Stimulated activated naive CD8-positive, alpha-beta T cell treated with anti-CD3 and anti-CD28 coated beads, Interleukin-15, Interleukin-2, amounts not matched to agents 100 ng/mL and 50 ng/mL, for 24 hours (primary cell): ENCODE data around the gene CCDC40.

Source experiments
- H3K27ac Mint-ChIP-seq: one replicate; pipeline ENCODE4 v1.8.0; 2021; ENCODE audit warnings: mild to moderate bottlenecking, mixed read lengths
- H3K27me3 Mint-ChIP-seq: one replicate; pipeline ENCODE4 v1.8.0; 2021; ENCODE audit warnings: mixed read lengths
- H3K36me3 Mint-ChIP-seq: one replicate; pipeline ENCODE4 v1.8.0; 2021; ENCODE audit warnings: low read depth, mixed read lengths
- H3K4me1 Mint-ChIP-seq: one replicate; pipeline ENCODE4 v1.8.0; 2021; ENCODE audit warnings: low read depth, mixed read lengths
- H3K4me3 Mint-ChIP-seq: one replicate; pipeline ENCODE4 v1.8.0; 2021; ENCODE audit warnings: mild to moderate bottlenecking, mixed read lengths
- H3K9me3 Mint-ChIP-seq: one replicate; pipeline ENCODE4 v1.8.0; 2021; ENCODE audit warnings: mixed read lengths

The CCDC40 gene

GRCh38 chr17:80145076-80146075, 108.9 kb downstream of the CCDC40 start:
- H3K4me3 Mint-ChIP-seq: peak overlapping the region; percentile 92
- no peaks in the 10 kb centered on the region for H3K27me3 Mint-ChIP-seq
- peaks cover 51% of the 10 kb centered on the region for H3K36me3 Mint-ChIP-seq
- H3K9me3 Mint-ChIP-seq: no peaks in the 10 kb centered on the region
- H3K4me1 Mint-ChIP-seq: peaks cover 41% of the 10 kb centered on the region
- H3K27ac Mint-ChIP-seq: peak overlapping the region; percentile 83

GRCh38 chr17:80146121-80147034, 109.9 kb downstream of the CCDC40 start:
- Mint-ChIP-seq H3K9me3 (no peaks in the 10 kb centered on the region), H3K27ac (peak overlapping the region; percentile 93), H3K36me3 (peaks cover 46% of the 10 kb centered on the region), H3K27me3 (no peaks in the 10 kb centered on the region), H3K4me1 (peaks cover 41% of the 10 kb centered on the region), H3K4me3 (peak overlapping the region; percentile 92)

GRCh38 chr17:80147035-80147822, 110.8 kb downstream of the CCDC40 start, which contains the start of gene EIF4A3:
Gene EIF4A3, minus strand, starts transcription at chr17:80147128. Its CDS starts 167 bp downstream, at chr17:80146961.
- Mint-ChIP-seq H3K4me1 (peaks cover 46% of the 10 kb centered on the region), H3K9me3 (no peaks in the 10 kb centered on the region), H3K27me3 (no peaks in the 10 kb centered on the region), H3K36me3 (peaks cover 38% of the 10 kb centered on the region), H3K4me3 (peak within 1 kb of the TSS; percentile 92), H3K27ac (peak within 1 kb of the TSS; percentile 93)
